IMR-90 (cell line): Measurements from ENCODE around the gene C14orf93. TPM values are rescaled to one million over a fixed set of nuclear protein-coding genes. Genes with fewer than 3 reads are reported as not detected.

Source experiments
- ATAC-seq: fragments of 200-7000 bp; cut with Tn5 transposase; 2 replicates; pipeline ENCODE4 v1.9.1; 2020; ENCODE audit warnings: low read depth, mild to moderate bottlenecking, moderate library complexity
- BruUV-seq: library from RNA; stranded (reverse); fragments of 400-500 nt; replicated peaks from 2 replicates; lab custom pipeline; 2021; lab: Mats Ljungman, UMichigan
- CTCF ChIA-PET: fragments of 300-600 bp; formaldehyde crosslinking; extraction: SDS; loops from one replicate; lab custom pipeline; 2021; ENCODE audit warnings: antibody characterized with exemption; lab: Yijun Ruan, JAX
- POLR2A ChIA-PET: fragments of 300-600 bp; sonication (Branson Sonifier 250); formaldehyde crosslinking; loops from one replicate; lab custom pipeline; 2022; ENCODE audit warnings: antibody characterized with exemption; ENCODE audit not compliant: unreplicated experiment; lab: Charles Lee
- DNase-seq: peaks from one replicate; pipeline ENCODE4 v3.0.0; 2013
- H2AFZ ChIP-seq: replicated peaks from 2 replicates; pipeline ENCODE3; 2013; ENCODE audit warnings: low read length, mild to moderate bottlenecking; ENCODE audit not compliant: poor library complexity
- H2AK5ac ChIP-seq: 2 replicates; pipeline ENCODE4 v1.6.1; 2013; ENCODE audit warnings: low read depth, low read length, inconsistent platforms
- H2AK9ac ChIP-seq: replicated peaks from 2 replicates; pipeline ENCODE3; 2013; ENCODE audit warnings: mild to moderate bottlenecking, low read depth, low read length, moderate library complexity; ENCODE audit not compliant: poor library complexity
- H2BK120ac ChIP-seq: 2 replicates; pipeline ENCODE4 v1.6.1; 2013; ENCODE audit warnings: low read depth, low read length, inconsistent platforms
- H2BK15ac ChIP-seq: 3 replicates; pipeline ENCODE4 v1.6.1; 2013; ENCODE audit warnings: low read depth, low read length, inconsistent platforms
- H2BK20ac ChIP-seq: 2 replicates; pipeline ENCODE4 v1.6.1; 2013; ENCODE audit warnings: low read depth, mild to moderate bottlenecking, inconsistent platforms, low read length, moderate library complexity
- H2BK5ac ChIP-seq: 2 replicates; pipeline ENCODE4 v1.6.1; 2013; ENCODE audit warnings: mild to moderate bottlenecking, low read depth, low read length, inconsistent platforms; ENCODE audit not compliant: poor library complexity, severe bottlenecking
- H3K14ac ChIP-seq: replicated peaks from 2 replicates; pipeline ENCODE4 v1.6.1; 2013; ENCODE audit warnings: low read depth, low read length, inconsistent platforms
- H3K18ac ChIP-seq: 2 replicates; pipeline ENCODE4 v1.6.1; 2013; ENCODE audit warnings: low read depth, low read length, control low read depth
- H3K23ac ChIP-seq: 2 replicates; pipeline ENCODE4 v1.6.1; 2013; ENCODE audit warnings: low read depth, low read length, inconsistent platforms
- H3K27ac ChIP-seq: 2 replicates; pipeline ENCODE4 v1.5.1; 2013; ENCODE audit warnings: mild to moderate bottlenecking, control low read depth, low read length; ENCODE audit not compliant: insufficient read depth
- H3K27me3 ChIP-seq: 2 replicates; pipeline ENCODE4 v1.6.1; 2013; ENCODE audit warnings: low read length; ENCODE audit not compliant: control insufficient read depth, insufficient read depth
- H3K36me3 ChIP-seq: 2 replicates; pipeline ENCODE4 v1.6.1; 2013; ENCODE audit warnings: low read length, mixed read lengths; ENCODE audit not compliant: control insufficient read depth, insufficient read depth
- H3K4ac ChIP-seq: 2 replicates; pipeline ENCODE4 v1.6.1; 2013; ENCODE audit warnings: low read depth, low read length, inconsistent platforms
- H3K4me1 ChIP-seq: 2 replicates; pipeline ENCODE4 v1.6.1; 2013; ENCODE audit warnings: low read length, mixed read lengths; ENCODE audit not compliant: control insufficient read depth, insufficient read depth
- H3K4me2 ChIP-seq: 2 replicates; pipeline ENCODE4 v1.6.1; 2013; ENCODE audit warnings: low read depth, mild to moderate bottlenecking, control low read depth, low read length, moderate library complexity
- H3K4me3 ChIP-seq: 2 replicates; pipeline ENCODE4 v1.5.1; 2013; ENCODE audit warnings: low read depth, mild to moderate bottlenecking, control low read depth, low read length, moderate library complexity; ENCODE audit not compliant: insufficient read depth
- H3K56ac ChIP-seq: 2 replicates; pipeline ENCODE4 v1.6.1; 2013; ENCODE audit warnings: low read length, inconsistent platforms; ENCODE audit not compliant: insufficient read depth; ENCODE audit errors: extremely low read depth
- H3K79me1 ChIP-seq, 2 experiments: 2 replicates each; pipeline ENCODE4 v1.6.1; 2013; ENCODE audit warnings: low read length in 2 of 2, inconsistent platforms in 1 of 2, low read depth in 1 of 2
- H3K9ac ChIP-seq: 2 replicates; pipeline ENCODE4 v1.6.1; 2013; ENCODE audit warnings: low read depth, low read length, control low read depth
- H3K9me1 ChIP-seq: 2 replicates; pipeline ENCODE4 v1.6.1; 2013; ENCODE audit warnings: low read length, inconsistent platforms; ENCODE audit not compliant: insufficient read depth
- H3K9me3 ChIP-seq: 2 replicates; pipeline ENCODE4 v1.6.1; 2013; ENCODE audit warnings: low read length; ENCODE audit not compliant: control insufficient read depth, insufficient read depth
- H4K20me1 ChIP-seq: 2 replicates; pipeline ENCODE4 v1.6.1; 2013; ENCODE audit warnings: low read length, inconsistent platforms; ENCODE audit not compliant: insufficient read depth
- H4K5ac ChIP-seq: 2 replicates; pipeline ENCODE4 v1.6.1; 2013; ENCODE audit warnings: mild to moderate bottlenecking, low read depth, low read length, control low read depth
- H4K8ac ChIP-seq, 2 experiments: 2 replicates each; pipeline ENCODE4 v1.6.1; 2013; ENCODE audit warnings: low read depth in 2 of 2, low read length in 2 of 2, control low read depth in 1 of 2, inconsistent platforms in 1 of 2
- H4K91ac ChIP-seq: 2 replicates; pipeline ENCODE4 v1.6.1; 2013; ENCODE audit warnings: low read depth, low read length, inconsistent platforms; ENCODE audit not compliant: insufficient read depth
- BHLHE40 ChIP-seq: fragments of 150-350 bp; IDR thresholded peaks from 2 replicates; pipeline ENCODE4 v1.6.1; 2016; ENCODE audit warnings: mild to moderate bottlenecking, low read depth, low read length
- CEBPB ChIP-seq: IDR thresholded peaks from 2 replicates; pipeline ENCODE4 v1.6.1; 2012; ENCODE audit warnings: low read depth, low read length, improper control_type of control experiment
- CHD1 ChIP-seq: IDR thresholded peaks from 2 replicates; pipeline ENCODE4 v1.6.1; 2012; ENCODE audit warnings: low read depth, low read length, improper control_type of control experiment
- CTCF ChIP-seq: conservative IDR thresholded peaks from 2 replicates; pipeline ENCODE4 v1.5.1; 2012; ENCODE audit warnings: mild to moderate bottlenecking, low read depth, low read length, improper control_type of control experiment
- FOS ChIP-seq: fragments of 150-350 bp; IDR thresholded peaks from 2 replicates; pipeline ENCODE4 v1.6.1; 2016; ENCODE audit warnings: low read depth, low read length
- MAZ ChIP-seq: IDR thresholded peaks from 2 replicates; pipeline ENCODE4 v1.6.1; 2012; ENCODE audit warnings: low read depth, mild to moderate bottlenecking, low read length, improper control_type of control experiment, moderate library complexity, borderline replicate concordance
- MXI1 ChIP-seq: IDR thresholded peaks from 2 replicates; pipeline ENCODE4 v1.6.1; 2012; ENCODE audit warnings: low read depth, mild to moderate bottlenecking, low read length, moderate library complexity, borderline replicate concordance
- POLR2A ChIP-seq: IDR thresholded peaks from 2 replicates; pipeline ENCODE4 v1.6.1; 2012; ENCODE audit warnings: mild to moderate bottlenecking, low read depth, low read length
- RAD21 ChIP-seq: IDR thresholded peaks from 2 replicates; pipeline ENCODE4 v1.6.1; 2012; ENCODE audit warnings: low read length, improper control_type of control experiment
- RCOR1 ChIP-seq: IDR thresholded peaks from 2 replicates; pipeline ENCODE4 v1.6.1; 2012; ENCODE audit warnings: mild to moderate bottlenecking, low read length, improper control_type of control experiment; ENCODE audit not compliant: insufficient replicate concordance
- RFX5 ChIP-seq: IDR thresholded peaks from 2 replicates; pipeline ENCODE4 v1.8.0; 2012; ENCODE audit warnings: low read depth, mild to moderate bottlenecking, low read length, moderate library complexity
- SMC3 ChIP-seq: fragments of 150-350 bp; IDR thresholded peaks from 2 replicates; pipeline ENCODE4 v1.6.1; 2016; ENCODE audit warnings: low read depth, mild to moderate bottlenecking, antibody characterized with exemption, low read length, moderate library complexity
- WGBS, 2 experiments: methylation state at CpG; one replicate each; pipeline versions ENCODE4 v1.1.5 to v1.1.7; 2013; ENCODE audit warnings: missing lambda C conversion rate in 2 of 2; ENCODE audit not compliant: insufficient read length in 1 of 2; ENCODE audit errors: extremely low coverage in 2 of 2; 5-methylcytosine and 5-hydroxymethylcytosine counted together
- dilution Hi-C: fragments of 300-500 bp; cut with HindIII; formaldehyde crosslinking; loops from one replicate; pipeline ENCODE4 v1.14.3; 2018; ENCODE audit warnings: low sequenced_read_pairs; ENCODE audit not compliant: unreplicated experiment
- in situ Hi-C: fragments of 300-500 bp; cut with MboI; formaldehyde crosslinking; loops from 3 replicates; pipeline ENCODE4 v1.14.3; 2019; ENCODE audit warnings: low sequenced_read_pairs, inconsistent platforms, mixed read lengths
- intact Hi-C: fragments of 100-400 bp; cut with micrococcal nuclease; formaldehyde crosslinking; loops from 2 replicates; pipeline ENCODE4 v1.10.0; 2022
- polyA plus RNA-seq, 3 experiments: library from polyadenylated mRNA; depleted of rRNA; stranded (reverse); fragments of >200 nt; gene quantifications; 2 replicates each; pipeline ENCODE4 v1.2.3, GENCODE V29; 2012; ENCODE audit warnings: low replicate concordance in 1 of 3
- total RNA-seq: library from RNA; depleted of rRNA; stranded (reverse); fragments of >200 nt; gene quantifications from 2 replicates; pipeline ENCODE4 v1.2.3, GENCODE V29; 2012
- TF ChIP-seq, protein P1 (sequence below): fragments of 150-350 bp; IDR thresholded peaks from 2 replicates; pipeline ENCODE4 v1.6.1; 2016; ENCODE audit warnings: low read depth, mild to moderate bottlenecking, low read length, moderate library complexity, borderline replicate concordance
- TF ChIP-seq, protein P2 (sequence below): fragments of 150-350 bp; IDR thresholded peaks from 2 replicates; pipeline ENCODE4 v1.6.1; 2017; ENCODE audit warnings: mild to moderate bottlenecking, antibody characterized with exemption, low read length, low read depth

Gene C14orf93
- total and polyA plus RNA-seq, 2 of the 4 experiments (the other 2 are of a cell fraction) = 5.4 to 5.7 TPM

DNA sequence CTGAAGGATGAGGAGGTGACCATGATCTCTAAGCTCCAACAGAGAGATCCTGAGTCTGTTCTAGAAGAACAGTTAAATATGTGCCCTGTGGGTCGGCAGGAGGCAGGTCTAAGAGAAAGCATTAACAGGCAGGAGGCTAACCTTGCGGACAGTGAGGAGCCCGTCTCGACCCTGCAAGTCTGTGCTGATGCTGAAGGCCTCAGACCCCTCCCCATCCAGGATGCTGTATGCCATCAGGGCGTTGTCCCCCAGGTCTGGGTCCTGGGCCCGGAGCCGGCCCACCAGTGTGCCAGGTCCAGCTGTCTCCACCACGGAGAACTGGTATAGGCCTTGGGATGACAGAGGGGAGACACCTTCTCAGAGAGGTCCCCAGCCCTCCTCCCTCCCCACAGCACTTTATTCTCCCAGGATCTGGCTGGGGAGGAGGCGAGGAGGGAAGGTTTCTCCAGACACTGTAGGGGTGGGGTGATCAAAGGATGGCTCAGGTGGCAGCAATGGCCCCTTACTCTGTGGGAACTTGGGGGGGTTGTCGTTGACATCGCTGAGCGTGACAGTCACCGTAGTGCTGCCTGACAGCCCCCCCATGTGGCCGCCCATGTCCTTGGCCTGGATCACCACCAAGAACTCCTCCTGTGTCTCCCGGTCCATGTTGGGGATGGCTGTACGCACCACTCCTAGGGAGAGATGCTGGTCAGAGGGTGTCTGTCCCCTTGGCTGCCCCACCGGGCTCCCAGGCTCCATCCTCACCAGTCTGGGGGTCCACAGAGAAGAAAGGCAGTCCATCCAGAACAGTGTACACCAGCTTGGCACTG lies 44.3 kb upstream of the C14orf93 start:
- no peak overlapping the region for H3K4ac ChIP-seq
- intact Hi-C loops (no loop called here), dilution Hi-C loops (no loop called here), in situ Hi-C loops (loop anchor here (5.0 kb wide), 1 partner anchor 62 kb away; no protein-coding TSS in a partner anchor)
- H3K4me2 ChIP-seq = no peak overlapping the region
- H2AK5ac ChIP-seq = no peak overlapping the region
- no peaks in the 10 kb centered on the region for H3K9me1 ChIP-seq
- no peak overlapping the region for H4K91ac ChIP-seq
- H3K23ac ChIP-seq = no peak overlapping the region
- H3K9me3 ChIP-seq = no peaks in the 10 kb centered on the region
- no peak for ATAC-seq
- POLR2A ChIA-PET = no interaction called here
- CTCF ChIA-PET = interaction anchor here (1.6 kb wide), 1 partner anchor 68 kb away, joined by 3 read pairs; no protein-coding TSS in a partner anchor
- peak overlapping the region; percentile 83 for H2AK9ac ChIP-seq
- no peaks in the 10 kb centered on the region for H3K27me3 ChIP-seq
- TF ChIP-seq, protein P1, sequence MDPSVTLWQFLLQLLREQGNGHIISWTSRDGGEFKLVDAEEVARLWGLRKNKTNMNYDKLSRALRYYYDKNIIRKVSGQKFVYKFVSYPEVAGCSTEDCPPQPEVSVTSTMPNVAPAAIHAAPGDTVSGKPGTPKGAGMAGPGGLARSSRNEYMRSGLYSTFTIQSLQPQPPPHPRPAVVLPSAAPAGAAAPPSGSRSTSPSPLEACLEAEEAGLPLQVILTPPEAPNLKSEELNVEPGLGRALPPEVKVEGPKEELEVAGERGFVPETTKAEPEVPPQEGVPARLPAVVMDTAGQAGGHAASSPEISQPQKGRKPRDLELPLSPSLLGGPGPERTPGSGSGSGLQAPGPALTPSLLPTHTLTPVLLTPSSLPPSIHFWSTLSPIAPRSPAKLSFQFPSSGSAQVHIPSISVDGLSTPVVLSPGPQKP = no peak
- no peak for TF ChIP-seq CEBPB
- TF ChIP-seq MAZ = no peak
- TF ChIP-seq CTCF = peak; percentile 24; the same call in 1 of the 2 replicates
- TF ChIP-seq, protein P2, sequence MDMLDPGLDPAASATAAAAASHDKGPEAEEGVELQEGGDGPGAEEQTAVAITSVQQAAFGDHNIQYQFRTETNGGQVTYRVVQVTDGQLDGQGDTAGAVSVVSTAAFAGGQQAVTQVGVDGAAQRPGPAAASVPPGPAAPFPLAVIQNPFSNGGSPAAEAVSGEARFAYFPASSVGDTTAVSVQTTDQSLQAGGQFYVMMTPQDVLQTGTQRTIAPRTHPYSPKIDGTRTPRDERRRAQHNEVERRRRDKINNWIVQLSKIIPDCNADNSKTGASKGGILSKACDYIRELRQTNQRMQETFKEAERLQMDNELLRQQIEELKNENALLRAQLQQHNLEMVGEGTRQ = no peak
- TF ChIP-seq RAD21 = peak; percentile 45
- TF ChIP-seq MXI1 = no peak
- no peak for TF ChIP-seq RFX5
- TF ChIP-seq POLR2A = no peak
- no peak for TF ChIP-seq FOS
- TF ChIP-seq CHD1 = no peak
- no peak for TF ChIP-seq BHLHE40
- TF ChIP-seq SMC3 = peak; percentile 39
- TF ChIP-seq RCOR1 = no peak
- no peak overlapping the region for H2BK5ac ChIP-seq
- no peak overlapping the region for H3K4me3 ChIP-seq
- no peak overlapping the region for H3K56ac ChIP-seq
- H4K8ac ChIP-seq = no peak overlapping the region
- no peak overlapping the region for H4K5ac ChIP-seq
- peaks cover 11% of the 10 kb centered on the region for H3K36me3 ChIP-seq
- no peak for DNase-seq
- peaks cover 11% of the 10 kb centered on the region; the same call in 1 of the 2 replicates for H3K4me1 ChIP-seq
- 83% methylated on average over 2 of the region's 17 CpGs; no CpG with 5 or more reads in 1 of the 2 experiments for WGBS, 2 experiments
- H3K79me1 ChIP-seq = peaks cover 0 to 21% of the 10 kb centered on the region in 2 experiments; a peak in 2 of 4 replicates
- no peak overlapping the region for H3K27ac ChIP-seq
- no peak overlapping the region for H2BK120ac ChIP-seq
- H2BK20ac ChIP-seq = no peak overlapping the region
- no peak overlapping the region for H2BK15ac ChIP-seq
- BruUV-seq = no TSS peak
- H4K20me1 ChIP-seq = peaks cover 13% of the 10 kb centered on the region
- H2AFZ ChIP-seq = no peak overlapping the region
- no peak overlapping the region for H3K14ac ChIP-seq
- no peak overlapping the region for H3K18ac ChIP-seq
- no peak overlapping the region for H3K9ac ChIP-seq
